HEK293 (cell line): ENCODE measurements around the gene MMP24OS.
A peak's percentile ranks its signal among the peaks of the same experiment; 100 is the strongest.

ENCODE experiments used
- BCL11A ChIP-seq: fragments of 450-650 bp; formaldehyde crosslinking; IDR thresholded peaks from 2 replicates; pipeline ENCODE4 v1.5.1; 2016; ENCODE audit warnings: low read depth, missing biosample characterization, missing genetic modification characterization
- INSM2 ChIP-seq: fragments of 450-650 bp; formaldehyde crosslinking; IDR thresholded peaks from 2 replicates; pipeline ENCODE4 v1.5.1; 2016; ENCODE audit warnings: missing biosample characterization, missing genetic modification characterization
- OVOL3 ChIP-seq: fragments of 450-650 bp; formaldehyde crosslinking; IDR thresholded peaks from 2 replicates; pipeline ENCODE4 v1.5.1; 2016; ENCODE audit warnings: missing biosample characterization, missing genetic modification characterization
- PRDM4 ChIP-seq: fragments of 450-650 bp; formaldehyde crosslinking; IDR thresholded peaks from 2 replicates; pipeline ENCODE4 v1.5.1; 2017; ENCODE audit warnings: missing biosample characterization, missing genetic modification characterization
- SCRT1 ChIP-seq: fragments of 450-650 bp; formaldehyde crosslinking; IDR thresholded peaks from 2 replicates; pipeline ENCODE4 v1.5.1; 2016; ENCODE audit warnings: missing biosample characterization, missing genetic modification characterization, borderline replicate concordance
- SETDB1 ChIP-seq: IDR thresholded peaks from one replicate; pipeline ENCODE4 v1.6.1; 2017; ENCODE audit warnings: mild to moderate bottlenecking, low read length, moderate library complexity, mixed read lengths; ENCODE audit not compliant: insufficient read length
- WT1 ChIP-seq: fragments of 450-650 bp; formaldehyde crosslinking; IDR thresholded peaks from 2 replicates; pipeline ENCODE4 v1.5.1; 2016; ENCODE audit warnings: missing biosample characterization, missing genetic modification characterization
- ZBTB49 ChIP-seq: fragments of 450-650 bp; formaldehyde crosslinking; IDR thresholded peaks from 2 replicates; pipeline ENCODE4 v1.5.1; 2016; ENCODE audit warnings: missing biosample characterization, missing genetic modification characterization, low read depth
- ZFP69B ChIP-seq: fragments of 450-650 bp; formaldehyde crosslinking; IDR thresholded peaks from 2 replicates; pipeline ENCODE4 v1.5.1; 2016; ENCODE audit warnings: missing biosample characterization, missing genetic modification characterization
- ZNF114 ChIP-seq: fragments of 450-650 bp; formaldehyde crosslinking; IDR thresholded peaks from 2 replicates; pipeline ENCODE4 v1.5.0; 2017; ENCODE audit warnings: missing biosample characterization, missing genetic modification characterization
- ZNF121 ChIP-seq: fragments of 450-650 bp; formaldehyde crosslinking; IDR thresholded peaks from 2 replicates; pipeline ENCODE4 v1.5.1; 2016; ENCODE audit warnings: missing biosample characterization, missing genetic modification characterization
- ZNF280D ChIP-seq: fragments of 450-650 bp; formaldehyde crosslinking; IDR thresholded peaks from 2 replicates; pipeline ENCODE4 v1.5.1; 2016; ENCODE audit warnings: missing biosample characterization, missing genetic modification characterization
- ZNF341 ChIP-seq: fragments of 450-650 bp; formaldehyde crosslinking; IDR thresholded peaks from 2 replicates; pipeline ENCODE4; 2016; ENCODE audit warnings: low read depth, missing biosample characterization, missing genetic modification characterization
- ZNF37A ChIP-seq: fragments of 450-650 bp; IDR thresholded peaks from 2 replicates; pipeline ENCODE4 v1.5.1; 2018; ENCODE audit warnings: missing biosample characterization, missing genetic modification characterization
- ZNF391 ChIP-seq: fragments of 450-650 bp; formaldehyde crosslinking; IDR thresholded peaks from 2 replicates; pipeline ENCODE4 v1.5.1; 2016; ENCODE audit warnings: low read depth, missing biosample characterization, missing genetic modification characterization, borderline replicate concordance
- ZNF394 ChIP-seq: fragments of 450-650 bp; formaldehyde crosslinking; IDR thresholded peaks from 2 replicates; pipeline ENCODE4 v1.5.1; 2016; ENCODE audit warnings: missing biosample characterization, missing genetic modification characterization, mild to moderate bottlenecking, moderate library complexity, borderline replicate concordance
- ZNF433 ChIP-seq: fragments of 450-650 bp; formaldehyde crosslinking; IDR thresholded peaks from 2 replicates; pipeline ENCODE4 v1.5.1; 2016; ENCODE audit warnings: missing biosample characterization, missing genetic modification characterization, low read depth
- ZNF501 ChIP-seq: fragments of 450-650 bp; formaldehyde crosslinking; IDR thresholded peaks from 2 replicates; pipeline ENCODE4 v1.5.1; 2016; ENCODE audit warnings: missing biosample characterization, missing genetic modification characterization
- ZNF510 ChIP-seq: fragments of 450-650 bp; formaldehyde crosslinking; IDR thresholded peaks from 2 replicates; pipeline ENCODE4 v1.5.1; 2018; ENCODE audit warnings: mild to moderate bottlenecking, missing genetic modification characterization, missing biosample characterization; ENCODE audit not compliant: insufficient replicate concordance
- ZNF571 ChIP-seq: fragments of 450-650 bp; formaldehyde crosslinking; IDR thresholded peaks from 2 replicates; pipeline ENCODE4 v1.5.0; 2017; ENCODE audit warnings: missing biosample characterization, missing genetic modification characterization
- ZNF837 ChIP-seq: fragments of 450-650 bp; formaldehyde crosslinking; IDR thresholded peaks from 2 replicates; pipeline ENCODE4 v1.5.1; 2016; ENCODE audit warnings: missing biosample characterization, missing genetic modification characterization
- ZSCAN16 ChIP-seq: fragments of 450-650 bp; formaldehyde crosslinking; IDR thresholded peaks from 2 replicates; pipeline ENCODE4 v1.5.1; 2016; ENCODE audit warnings: missing biosample characterization, missing genetic modification characterization
- ZXDB ChIP-seq: fragments of 450-650 bp; formaldehyde crosslinking; IDR thresholded peaks from 2 replicates; pipeline ENCODE4 v1.5.1; 2016; ENCODE audit warnings: missing biosample characterization, missing genetic modification characterization
- TF ChIP-seq, protein P1 (sequence below): fragments of 450-650 bp; formaldehyde crosslinking; IDR thresholded peaks from 2 replicates; pipeline ENCODE4 v1.5.1; 2016; ENCODE audit warnings: missing biosample characterization, missing genetic modification characterization
- TF ChIP-seq, protein P2 (sequence below): fragments of 450-650 bp; formaldehyde crosslinking; IDR thresholded peaks from 2 replicates; pipeline ENCODE4 v1.5.1; 2016; ENCODE audit warnings: missing biosample characterization, missing genetic modification characterization

MMP24OS gene

DNA sequence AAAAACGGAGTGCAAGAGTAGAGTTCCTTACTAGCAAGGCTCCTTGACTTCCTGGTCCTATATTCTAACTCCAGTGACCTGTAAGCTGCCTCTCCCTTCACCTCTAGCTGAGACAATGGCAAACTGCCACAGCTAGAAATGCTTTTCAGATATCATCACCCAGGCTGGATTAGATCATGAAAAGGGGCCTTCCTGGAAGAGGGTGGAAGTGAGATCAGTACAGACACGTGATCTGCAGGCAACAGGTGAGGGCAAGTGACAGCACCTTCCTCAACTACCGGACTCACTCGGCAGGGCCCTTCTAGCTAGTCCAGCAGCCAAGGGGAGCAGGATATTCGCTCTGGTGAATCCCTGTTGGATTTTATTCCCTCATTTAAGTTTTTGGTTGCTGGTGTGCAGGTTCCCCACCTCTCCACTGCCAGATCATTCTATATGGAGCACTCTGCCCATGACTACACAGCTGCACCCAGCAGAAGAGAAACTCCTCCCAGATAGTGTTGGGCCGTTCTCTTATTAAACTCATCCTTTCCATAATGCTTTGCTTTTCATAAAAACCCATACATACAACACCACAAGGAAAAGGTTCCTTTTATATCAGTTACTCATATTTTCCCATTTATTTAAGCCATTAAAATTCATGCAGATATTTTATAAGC, 40.7 kb upstream of the MMP24OS start (continued):
- TF ChIP-seq WT1 (tag by site-specific recombination) (peak; percentile 74), ZNF114 (tag by site-specific recombination) (no peak), ZFP69B (tag by site-specific recombination) (peak; percentile 38; the same call in 1 of the 2 replicates), ZNF433 (tag by site-specific recombination) (no peak), ZNF571 (no peak), ZNF280D (tag by site-specific recombination) (no peak), ZNF837 (tag by site-specific recombination) (no peak), ZXDB (tag by site-specific recombination) (peak; percentile 37), INSM2 (tag by site-specific recombination) (peak; percentile 79), ZNF391 (tag by site-specific recombination) (peak; percentile 19), ZNF37A (tag by site-specific recombination) (no peak), SCRT1 (peak; percentile 99), ZNF501 (no peak), BCL11A (peak; percentile 84; the same call in 1 of the 2 replicates), ZNF341 (tag by site-specific recombination) (no peak), ZNF510 (tag by site-specific recombination) (no peak), SETDB1 (no peak), ZBTB49 (no peak), ZNF121 (tag by site-specific recombination) (no peak), ZNF394 (tag by site-specific recombination) (peak; percentile 37; the same call in 1 of the 2 replicates), PRDM4 (tag by site-specific recombination) (peak; percentile 19; the same call in 1 of the 2 replicates), ZSCAN16 (tag by site-specific recombination) (no peak), OVOL3 (tag by site-specific recombination) (no peak)
- TF ChIP-seq, protein P1, sequence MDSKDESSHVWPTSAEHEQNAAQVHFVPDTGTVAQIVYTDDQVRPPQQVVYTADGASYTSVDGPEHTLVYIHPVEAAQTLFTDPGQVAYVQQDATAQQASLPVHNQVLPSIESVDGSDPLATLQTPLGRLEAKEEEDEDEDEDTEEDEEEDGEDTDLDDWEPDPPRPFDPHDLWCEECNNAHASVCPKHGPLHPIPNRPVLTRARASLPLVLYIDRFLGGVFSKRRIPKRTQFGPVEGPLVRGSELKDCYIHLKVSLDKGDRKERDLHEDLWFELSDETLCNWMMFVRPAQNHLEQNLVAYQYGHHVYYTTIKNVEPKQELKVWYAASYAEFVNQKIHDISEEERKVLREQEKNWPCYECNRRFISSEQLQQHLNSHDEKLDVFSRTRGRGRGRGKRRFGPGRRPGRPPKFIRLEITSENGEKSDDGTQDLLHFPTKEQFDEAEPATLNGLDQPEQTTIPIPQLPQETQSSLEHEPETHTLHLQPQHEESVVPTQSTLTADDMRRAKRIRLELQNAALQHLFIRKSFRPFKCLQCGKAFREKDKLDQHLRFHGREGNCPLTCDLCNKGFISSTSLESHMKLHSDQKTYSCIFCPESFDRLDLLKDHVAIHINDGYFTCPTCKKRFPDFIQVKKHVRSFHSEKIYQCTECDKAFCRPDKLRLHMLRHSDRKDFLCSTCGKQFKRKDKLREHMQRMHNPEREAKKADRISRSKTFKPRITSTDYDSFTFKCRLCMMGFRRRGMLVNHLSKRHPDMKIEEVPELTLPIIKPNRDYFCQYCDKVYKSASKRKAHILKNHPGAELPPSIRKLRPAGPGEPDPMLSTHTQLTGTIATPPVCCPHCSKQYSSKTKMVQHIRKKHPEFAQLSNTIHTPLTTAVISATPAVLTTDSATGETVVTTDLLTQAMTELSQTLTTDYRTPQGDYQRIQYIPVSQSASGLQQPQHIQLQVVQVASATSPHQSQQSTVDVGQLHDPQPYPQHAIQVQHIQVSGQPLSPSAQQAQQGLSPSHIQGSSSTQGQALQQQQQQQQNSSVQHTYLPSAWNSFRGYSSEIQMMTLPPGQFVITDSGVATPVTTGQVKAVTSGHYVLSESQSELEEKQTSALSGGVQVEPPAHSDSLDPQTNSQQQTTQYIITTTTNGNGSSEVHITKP = peak; percentile 87
- TF ChIP-seq, protein P2, sequence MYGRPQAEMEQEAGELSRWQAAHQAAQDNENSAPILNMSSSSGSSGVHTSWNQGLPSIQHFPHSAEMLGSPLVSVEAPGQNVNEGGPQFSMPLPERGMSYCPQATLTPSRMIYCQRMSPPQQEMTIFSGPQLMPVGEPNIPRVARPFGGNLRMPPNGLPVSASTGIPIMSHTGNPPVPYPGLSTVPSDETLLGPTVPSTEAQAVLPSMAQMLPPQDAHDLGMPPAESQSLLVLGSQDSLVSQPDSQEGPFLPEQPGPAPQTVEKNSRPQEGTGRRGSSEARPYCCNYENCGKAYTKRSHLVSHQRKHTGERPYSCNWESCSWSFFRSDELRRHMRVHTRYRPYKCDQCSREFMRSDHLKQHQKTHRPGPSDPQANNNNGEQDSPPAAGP = no peak; the same call in 1 of the 2 replicates
